ENCODE results near the gene IFT122.
"Not testable (repeated sequence)": the region's sequence is repeated elsewhere in the genome, so short reads cannot be mapped to it uniquely, and the experiment has no call there.

The IFT122 gene

GRCh38 chr3:129439817-129440617 is at the start of gene IFT122, which contains the start of gene MBD4:
Gene IFT122, plus strand, starts transcription at chr3:129440224. Its CDS starts 107 bp downstream, at chr3:129440331.
Gene MBD4, minus strand, starts transcription at chr3:129439948. Its CDS starts 115 bp downstream, at chr3:129439833.
- peak; percentile 98 for DNase-seq

GRCh38 chr3:129391583-129391982 is 48.4 kb upstream of the IFT122 start:
- not testable (repeated sequence) for DNase-seq

GRCh38 chr3:129392106-129392887 is 47.7 kb upstream of the IFT122 start:
- not testable (repeated sequence) for DNase-seq

GRCh38 chr3:129393271-129393670 is 46.8 kb upstream of the IFT122 start:
- DNase-seq, result no peak

- DNase-seq, result not testable (repeated sequence)
Observed at GRCh38 chr3:129393760-129394564, 46.1 kb upstream of the IFT122 start.

GRCh38 chr3:129398803-129399144 is 41.2 kb upstream of the IFT122 start:
- peak; percentile 15 for DNase-seq

- DNase-seq, result peak; percentile 80
Observed at GRCh38 chr3:129399145-129399894, 40.7 kb upstream of the IFT122 start.

GRCh38 chr3:129399895-129400357 is 40.1 kb upstream of the IFT122 start:
- no peak for DNase-seq

DNA sequence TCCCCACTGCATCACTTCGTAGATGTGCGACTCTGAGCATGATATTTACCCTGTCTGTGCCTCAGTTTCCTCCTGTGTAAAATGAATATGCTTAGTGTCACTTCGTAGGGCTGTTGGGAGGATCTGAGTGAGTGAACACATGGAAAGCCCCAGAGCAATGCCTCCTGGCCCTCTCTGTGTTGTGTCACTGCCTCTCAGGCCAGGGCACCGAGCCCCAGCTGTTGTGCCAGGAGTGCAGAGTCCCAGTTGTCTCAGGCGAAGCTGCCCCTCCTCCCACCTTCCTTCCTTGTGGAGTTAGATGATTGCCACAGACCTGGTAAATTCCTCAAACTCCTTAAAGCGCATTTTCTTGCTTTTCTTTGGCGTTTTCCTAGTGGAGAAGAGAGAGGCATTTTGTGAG is 37.8 kb upstream of the IFT122 start:
- DNase-seq, result no peak

GRCh38 chr3:129402616-129403015 is 37.4 kb upstream of the IFT122 start:
- DNase-seq, result no peak

GRCh38 chr3:129403450-129403849 is 36.6 kb upstream of the IFT122 start:
- no peak for DNase-seq

GRCh38 chr3:129404130-129404529 is 35.9 kb upstream of the IFT122 start:
- DNase-seq, result no peak

- DNase-seq, result no peak
Observed at GRCh38 chr3:129404610-129405009, 35.4 kb upstream of the IFT122 start.

DNA sequence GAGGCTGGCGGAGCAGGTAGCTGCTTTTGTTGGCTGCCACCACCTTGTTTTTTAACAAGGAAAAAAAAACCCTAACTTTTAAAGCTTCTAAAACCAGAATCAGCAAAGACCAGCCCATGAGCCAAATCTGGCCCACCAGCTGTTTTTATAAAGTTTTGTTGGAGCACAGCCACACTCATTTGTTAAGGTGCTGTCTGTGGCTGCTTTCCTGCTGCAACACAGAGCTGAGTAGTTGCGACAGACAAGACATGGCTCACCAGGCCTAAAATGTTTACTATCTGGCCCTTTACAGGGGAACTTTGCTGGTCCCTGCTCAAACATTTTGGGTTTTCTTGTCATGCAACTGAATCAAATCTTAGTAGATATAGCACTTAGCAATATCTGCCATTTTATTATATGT is 30.5 kb upstream of the IFT122 start:
- DNase-seq, result no peak

DNA sequence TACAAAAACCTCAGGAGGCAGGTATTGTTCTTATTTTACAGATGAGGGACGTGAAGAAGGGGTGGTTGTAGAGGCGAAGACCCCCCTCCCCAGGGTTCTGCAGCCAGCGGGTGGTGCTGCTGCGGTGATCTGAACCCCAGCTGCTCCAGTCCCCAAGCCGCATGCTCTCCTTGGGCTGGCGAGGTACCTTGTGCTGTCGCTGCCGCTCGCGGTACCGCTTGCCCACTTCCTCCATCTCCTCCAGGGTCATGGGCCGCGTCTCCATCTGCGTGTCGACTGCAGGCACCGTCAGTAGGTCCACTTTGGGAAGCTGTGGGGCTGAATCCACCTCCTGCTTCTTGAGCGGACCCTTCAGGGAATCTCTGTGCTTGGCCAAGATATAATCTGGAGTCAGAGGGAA is 29.1 kb upstream of the IFT122 start:
- no peak for DNase-seq

- no peak for DNase-seq
Observed at GRCh38 chr3:129412542-129413198, 27.4 kb upstream of the IFT122 start.

- not testable (repeated sequence) for DNase-seq
Observed at GRCh38 chr3:129413238-129413637, 26.8 kb upstream of the IFT122 start.

DNA sequence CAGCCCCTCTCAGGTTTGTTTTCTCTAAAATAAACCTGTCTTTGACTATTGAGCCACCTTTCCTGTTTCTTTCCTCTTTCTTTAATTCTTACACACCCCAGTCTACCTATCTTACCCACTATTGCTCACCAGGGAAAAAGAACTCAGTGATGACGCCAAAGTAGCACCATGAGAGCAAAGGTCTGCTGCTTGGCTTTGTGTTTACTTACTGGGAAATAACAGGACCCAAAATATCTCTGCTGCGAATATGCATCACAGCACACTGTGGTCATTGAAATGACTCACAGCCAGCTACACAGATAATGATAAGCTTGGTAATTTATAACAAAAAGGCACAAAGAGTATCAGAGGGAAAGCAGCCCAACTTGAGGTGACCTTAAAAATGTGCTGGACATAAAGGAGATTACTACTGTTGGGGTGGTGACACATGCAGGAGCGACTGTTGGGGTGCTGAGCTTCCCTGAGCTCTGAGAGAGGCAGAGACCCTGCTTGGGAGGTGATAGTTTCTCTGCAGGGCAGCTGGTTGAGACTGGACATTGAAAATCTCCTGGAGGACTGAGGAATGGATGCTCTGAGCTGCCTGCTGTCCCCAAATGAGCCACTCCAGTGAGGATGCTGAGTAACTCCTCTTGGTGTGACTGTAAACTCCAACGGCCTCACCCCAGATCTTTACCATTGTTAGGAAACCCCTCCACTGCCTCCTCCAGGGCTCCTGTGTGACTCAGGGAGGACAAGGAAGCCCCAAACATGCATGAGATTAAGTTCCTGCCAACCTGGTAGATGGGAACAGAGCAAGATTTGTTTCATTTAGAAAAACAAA is 26.1 kb upstream of the IFT122 start:
- no peak for DNase-seq

GRCh38 chr3:129415378-129415777 is 24.6 kb upstream of the IFT122 start:
- no peak for DNase-seq

- DNase-seq, result no peak
Observed at GRCh38 chr3:129415830-129416229, 24.2 kb upstream of the IFT122 start.

DNA sequence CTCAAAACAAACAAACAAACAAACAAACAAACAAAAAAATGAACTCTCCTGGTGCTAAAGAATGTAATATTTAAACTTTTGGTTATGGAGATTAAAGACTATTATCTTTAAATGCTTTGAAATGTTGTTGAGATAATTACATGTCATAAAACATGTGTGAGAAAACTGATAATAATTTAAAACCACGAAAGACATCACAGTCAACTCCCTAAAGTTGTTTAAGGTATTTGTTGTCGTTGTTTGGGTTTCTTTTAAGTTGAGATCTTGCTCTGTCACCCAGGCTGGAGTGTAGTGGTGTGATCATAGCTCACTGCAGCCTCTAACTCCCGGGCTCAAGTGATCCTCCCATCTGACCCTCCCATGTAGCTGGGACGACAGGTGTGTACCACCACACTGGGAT is 23.6 kb upstream of the IFT122 start:
- DNase-seq, result no peak

Measured in CD4-positive, alpha-beta T cell treated with Interleukin-17A for 4 hours (primary cell).